Cardiac septum (tissue), 1 donor: ENCODE data around the gene RNF26. TPM values are rescaled to one million over a fixed set of nuclear protein-coding genes. Genes with fewer than 3 reads are reported as not detected.

ENCODE experiments used
- DNase-seq: peaks from one replicate; pipeline ENCODE4 v3.0.0-alpha.2; 2020; ENCODE audit warnings: low spot score
- intact Hi-C: fragments of 100-400 bp; cut with DNase I; formaldehyde crosslinking; loops from one replicate; pipeline ENCODE4 v1.14.0; 2022
- total RNA-seq: library from RNA; stranded (reverse); fragmentation: NEBNext Ultra II Directional; extraction: Animal tissue kit (Norgen Biotek cat#: 25700); gene quantifications from one replicate; pipeline ENCODE4 v1.2.1, GENCODE V29; 2021
- donor health status: DM: no; HTN: no; CAD: no.

Gene RNF26
- total RNA-seq, 1 donor from 2014 or later, result 10.7 TPM

- intact Hi-C loops, result no loop called here
- peak; percentile 70 for DNase-seq
Measured at GRCh38 chr11:119366690-119367620, 32.6 kb downstream of the RNF26 start.

- intact Hi-C loops, result no loop called here
- peak; percentile 67 for DNase-seq
Measured at GRCh38 chr11:119367661-119368120, 33.4 kb downstream of the RNF26 start.

- intact Hi-C loops, result no loop called here
- peak; percentile 83 for DNase-seq
Measured at GRCh38 chr11:119368121-119369034, 34.1 kb downstream of the RNF26 start.

GRCh38 chr11:119369132-119369925, 35.0 kb downstream of the RNF26 start:
- peak; percentile 60 for DNase-seq
- intact Hi-C loops, result no loop called here

GRCh38 chr11:119370486-119371046, 36.2 kb downstream of the RNF26 start:
- peak; percentile 82 for DNase-seq
- intact Hi-C loops, result no loop called here

GRCh38 chr11:119371067-119371601, 36.8 kb downstream of the RNF26 start:
- intact Hi-C loops, result no loop called here
- DNase-seq, result no peak

GRCh38 chr11:119371778-119372182, 37.5 kb downstream of the RNF26 start:
- intact Hi-C loops, result loop anchor here (1.0 to 2.0 kb wide), 2 partner anchors 15 to 31 kb away; partner anchors contain the start of gene C1QTNF5

GRCh38 chr11:119372260-119373058, 38.1 kb downstream of the RNF26 start:
- no peak for DNase-seq
- intact Hi-C loops, result loop anchor here (1.0 to 2.0 kb wide), 2 partner anchors 16 to 32 kb away; partner anchors contain the start of gene C1QTNF5

More at GRCh38 chr11:119371778-119372182, 37.5 kb downstream of the RNF26 start:
- DNase-seq, result no peak

- intact Hi-C loops, result loop anchor here (2.0 kb wide), 1 partner anchor 32 kb away; the partner anchor contains the start of gene C1QTNF5
- no peak for DNase-seq
Measured at GRCh38 chr11:119373059-119373920, 39.0 kb downstream of the RNF26 start.

- no peak for DNase-seq
- intact Hi-C loops, result loop anchor here (2.0 kb wide), 1 partner anchor 33 kb away; the partner anchor contains the start of gene C1QTNF5
Measured at GRCh38 chr11:119373921-119374631, 39.7 kb downstream of the RNF26 start.

- intact Hi-C loops, result no loop called here
- no peak for DNase-seq
Measured at GRCh38 chr11:119374632-119375336, 40.5 kb downstream of the RNF26 start.

GRCh38 chr11:119375337-119376196, 41.2 kb downstream of the RNF26 start:
- intact Hi-C loops, result no loop called here
- DNase-seq, result peak; percentile 90

- intact Hi-C loops, result no loop called here
- DNase-seq, result no peak
Measured at GRCh38 chr11:119376197-119376847, 42.0 kb downstream of the RNF26 start.
